Common myeloid progenitor, CD34-positive (primary cell): Measurements from ENCODE around the gene PLOD2.

Source experiments
- CTCF ChIA-PET: fragments of 350-600 bp; sonication (Branson Sonifier 250); formaldehyde crosslinking; loops from one replicate; lab custom pipeline; 2021; ENCODE audit warnings: antibody characterized with exemption; lab: Charles Lee
- POLR2A ChIA-PET: fragments of 350-600 bp; sonication (Branson Sonifier 250); formaldehyde crosslinking; loops from one replicate; lab custom pipeline; 2021; ENCODE audit warnings: antibody characterized with exemption; lab: Charles Lee
- DNase-seq, 3 donors: peaks; one replicate each; pipeline versions ENCODE4 v3.0.0 to v3.0.0-alpha.2; 2013
- H3K27ac ChIP-seq, 2 experiments: 1 replicate in 1 of 2; 2 replicates in 1 of 2; pipeline ENCODE4 v1.7.0; 2013; ENCODE audit warnings: inconsistent platforms in 2 of 2, low read length in 2 of 2, mild to moderate bottlenecking in 2 of 2, low read depth in 1 of 2, moderate library complexity in 1 of 2; ENCODE audit not compliant: severe bottlenecking in 2 of 2, insufficient read depth in 1 of 2, poor library complexity in 1 of 2
- H3K27me3 ChIP-seq, 5 experiments: replicated peaks in 2 of 5; 1 replicate in 3 of 5; 2 replicates in 2 of 5; pipeline versions ENCODE4 v1.6.1 to v1.7.0; 2013; ENCODE audit warnings: low read length in 4 of 5, mild to moderate bottlenecking in 2 of 5, moderate library complexity in 2 of 5, inconsistent platforms in 1 of 5; ENCODE audit not compliant: insufficient read depth in 5 of 5, control insufficient read depth in 4 of 5
- H3K36me3 ChIP-seq, 4 experiments: 1 replicate in 2 of 4; 2 replicates in 2 of 4; pipeline versions ENCODE4 v1.6.1 to v1.7.0; 2013; ENCODE audit warnings: low read length in 3 of 4, control low read depth in 1 of 4, mild to moderate bottlenecking in 1 of 4; ENCODE audit not compliant: control insufficient read depth in 4 of 4, insufficient read depth in 4 of 4
- H3K4me1 ChIP-seq, 4 experiments: 1 replicate in 3 of 4; 2 replicates in 1 of 4; pipeline versions ENCODE4 v1.6.1 to v1.7.1; 2013; ENCODE audit warnings: low read length in 3 of 4, mild to moderate bottlenecking in 3 of 4, control low read depth in 1 of 4, inconsistent platforms in 1 of 4, moderate library complexity in 1 of 4; ENCODE audit not compliant: control insufficient read depth in 4 of 4, insufficient read depth in 4 of 4; ENCODE audit errors: control extremely low read depth in 1 of 4
- H3K4me3 ChIP-seq, 7 experiments: 1 replicate in 4 of 7; 2 replicates in 3 of 7; pipeline versions ENCODE4 v1.5.1 to v1.7.0; 2013; ENCODE audit warnings: mild to moderate bottlenecking in 7 of 7, low read length in 6 of 7, moderate library complexity in 6 of 7, inconsistent platforms in 2 of 7, low read depth in 2 of 7, control low read depth in 1 of 7; ENCODE audit not compliant: insufficient read depth in 4 of 7, control insufficient read depth in 1 of 7; ENCODE audit errors: extremely low read depth in 1 of 7
- H3K9me3 ChIP-seq, 5 experiments: 1 replicate in 4 of 5; 2 replicates in 1 of 5; pipeline versions ENCODE4 v1.6.1 to v1.7.1; 2013; ENCODE audit warnings: low read length in 4 of 5, mild to moderate bottlenecking in 2 of 5, inconsistent platforms in 1 of 5, low read depth in 1 of 5, moderate library complexity in 1 of 5; ENCODE audit not compliant: control insufficient read depth in 4 of 5, insufficient read depth in 2 of 5; ENCODE audit errors: control extremely low read depth in 1 of 5
- whole genome bisulfite sequencing: methylation state at CpG from one replicate; pipeline ENCODE4 v1.1.5; 2013; ENCODE audit not compliant: insufficient coverage; 5-methylcytosine and 5-hydroxymethylcytosine counted together

PLOD2 gene

GRCh38 chr3:146024260-146024659 is 136.7 kb downstream of the PLOD2 start:
- CTCF ChIA-PET: no interaction called here
- Histone ChIP-seq H3K27ac (no peak overlapping the region), H3K36me3 (no peaks in the 10 kb centered on the region), H3K4me1 (no peaks in the 10 kb centered on the region), H3K4me3 (no peak overlapping the region), H3K9me3 (no peaks in the 10 kb centered on the region), H3K27me3 (no peaks in the 10 kb centered on the region)
- DNase-seq: no peak
- POLR2A ChIA-PET: no interaction called here
- no CpG with 5 or more reads among the region's 1 CpG for WGBS

GRCh38 chr3:146020969-146021368 is 140.0 kb downstream of the PLOD2 start:
- Histone ChIP-seq H3K27me3 (no peaks in the 10 kb centered on the region), H3K36me3 (no peaks in the 10 kb centered on the region), H3K4me3 (no peak overlapping the region), H3K4me1 (no peaks in the 10 kb centered on the region), H3K27ac (no peak overlapping the region), H3K9me3 (no peaks in the 10 kb centered on the region)
- CTCF ChIA-PET: no interaction called here
- peak in 2 of 3 donors; percentile 4 to 6 for DNase-seq
- POLR2A ChIA-PET: no interaction called here
- WGBS: no CpG with 5 or more reads among the region's 1 CpG

- Histone ChIP-seq H3K27me3 (no peaks in the 10 kb centered on the region), H3K4me1 (no peaks in the 10 kb centered on the region), H3K27ac (no peak overlapping the region), H3K9me3 (no peaks in the 10 kb centered on the region), H3K4me3 (no peak overlapping the region), H3K36me3 (no peaks in the 10 kb centered on the region)
- 100% methylated on average over 3 of the region's 4 CpGs for WGBS
- ChIA-PET POLR2A (no interaction called here), CTCF (interaction anchor here (1.0 to 1.4 kb wide), 2 partner anchors 28 to 46 kb away, joined by 3 read pairs; no protein-coding TSS in a partner anchor)
- no peak for DNase-seq
Observed at GRCh38 chr3:146019508-146019907, 141.5 kb downstream of the PLOD2 start.
